Astrocyte of the spinal cord (primary cell): ENCODE data around the gene F8.

Experiments used
- DNase-seq: peaks from one replicate; pipeline ENCODE4 v3.0.0; 2011; ENCODE audit warnings: low read depth, low spot score
- H3K4me3 ChIP-seq: 2 replicates; pipeline ENCODE4 v1.5.1; 2011; ENCODE audit warnings: low read depth, mild to moderate bottlenecking, low read length, moderate library complexity
- in situ Hi-C: cut with HindIII; loops from 2 replicates; pipeline ENCODE4 v1.10.0; 2017; ENCODE audit warnings: low sequenced_read_pairs
- TF ChIP-seq, protein P1 (sequence below): IDR thresholded peaks from 2 replicates; pipeline ENCODE4 v1.5.1; 2012; ENCODE audit warnings: low read depth, mild to moderate bottlenecking, low read length, inconsistent platforms

The F8 gene

DNA sequence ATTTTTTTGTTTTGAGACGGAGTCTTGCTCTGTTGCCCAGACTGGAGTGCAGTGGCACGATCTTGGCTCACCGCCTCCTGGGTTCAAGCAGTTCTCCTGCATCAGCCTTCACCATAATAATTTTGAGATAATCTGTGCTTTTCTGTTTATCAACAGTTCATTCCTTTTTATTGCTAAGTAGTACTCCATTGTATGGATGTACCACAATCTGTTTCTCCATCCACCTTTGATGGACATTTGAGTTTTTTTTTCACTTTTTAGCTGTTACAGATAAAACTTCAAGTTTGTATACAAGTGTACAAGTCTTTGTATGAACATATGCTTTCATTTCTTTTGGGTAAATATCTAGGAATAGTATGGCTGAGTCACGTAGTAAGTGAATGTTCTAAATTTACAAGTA, 13.2 kb upstream of the F8 start:
- in situ Hi-C loops, result no loop called here
- H3K4me3 ChIP-seq, result no peak overlapping the region
- no peak for DNase-seq
- TF ChIP-seq, protein P1, sequence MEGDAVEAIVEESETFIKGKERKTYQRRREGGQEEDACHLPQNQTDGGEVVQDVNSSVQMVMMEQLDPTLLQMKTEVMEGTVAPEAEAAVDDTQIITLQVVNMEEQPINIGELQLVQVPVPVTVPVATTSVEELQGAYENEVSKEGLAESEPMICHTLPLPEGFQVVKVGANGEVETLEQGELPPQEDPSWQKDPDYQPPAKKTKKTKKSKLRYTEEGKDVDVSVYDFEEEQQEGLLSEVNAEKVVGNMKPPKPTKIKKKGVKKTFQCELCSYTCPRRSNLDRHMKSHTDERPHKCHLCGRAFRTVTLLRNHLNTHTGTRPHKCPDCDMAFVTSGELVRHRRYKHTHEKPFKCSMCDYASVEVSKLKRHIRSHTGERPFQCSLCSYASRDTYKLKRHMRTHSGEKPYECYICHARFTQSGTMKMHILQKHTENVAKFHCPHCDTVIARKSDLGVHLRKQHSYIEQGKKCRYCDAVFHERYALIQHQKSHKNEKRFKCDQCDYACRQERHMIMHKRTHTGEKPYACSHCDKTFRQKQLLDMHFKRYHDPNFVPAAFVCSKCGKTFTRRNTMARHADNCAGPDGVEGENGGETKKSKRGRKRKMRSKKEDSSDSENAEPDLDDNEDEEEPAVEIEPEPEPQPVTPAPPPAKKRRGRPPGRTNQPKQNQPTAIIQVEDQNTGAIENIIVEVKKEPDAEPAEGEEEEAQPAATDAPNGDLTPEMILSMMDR, result no peak

DNA sequence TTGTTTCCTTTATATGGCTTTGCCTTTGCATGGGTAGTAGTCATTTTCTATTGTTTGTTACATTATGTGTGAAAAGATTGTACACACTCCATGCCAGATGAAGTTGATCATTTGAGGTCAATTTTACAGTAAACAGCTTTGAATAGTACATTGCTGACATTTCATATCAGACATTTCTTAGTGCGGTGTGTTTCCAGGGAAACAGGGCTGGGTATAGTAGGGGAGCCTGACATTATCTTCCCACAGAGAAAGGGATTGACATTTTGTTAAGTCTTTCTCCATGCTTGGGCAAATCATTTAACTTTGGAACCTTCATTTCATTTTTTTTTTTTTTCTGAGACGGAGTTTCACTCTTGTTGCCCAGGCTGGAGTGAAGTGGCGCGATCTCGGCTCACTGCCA, 9.1 kb upstream of the F8 start:
- TF ChIP-seq, protein P1, result no peak
- in situ Hi-C loops, result no loop called here
- DNase-seq, result no peak
- no peak overlapping the region for H3K4me3 ChIP-seq

DNA sequence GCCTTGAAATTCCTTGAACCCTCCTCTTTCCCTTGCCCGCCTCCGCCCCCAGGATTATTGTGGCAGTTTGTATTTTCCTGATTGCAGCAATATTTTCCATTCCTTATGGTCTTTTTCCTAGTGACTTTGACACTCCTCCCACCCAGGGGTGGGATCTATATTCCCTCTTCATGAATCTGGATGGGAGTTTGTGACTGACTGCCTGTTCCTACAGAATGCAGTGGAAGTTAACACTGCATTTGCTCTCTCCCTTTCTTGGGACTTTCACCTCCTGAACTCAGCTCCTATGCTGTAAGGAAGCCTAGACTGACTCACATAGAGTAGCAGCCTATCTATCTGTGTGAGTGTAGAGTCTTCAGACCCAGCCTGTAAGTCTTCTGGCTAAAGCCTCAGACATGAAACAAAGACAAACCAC, 6.4 kb upstream of the F8 start:
- DNase-seq, result peak; percentile 25
- in situ Hi-C loops, result no loop called here
- H3K4me3 ChIP-seq, result no peak overlapping the region

DNA sequence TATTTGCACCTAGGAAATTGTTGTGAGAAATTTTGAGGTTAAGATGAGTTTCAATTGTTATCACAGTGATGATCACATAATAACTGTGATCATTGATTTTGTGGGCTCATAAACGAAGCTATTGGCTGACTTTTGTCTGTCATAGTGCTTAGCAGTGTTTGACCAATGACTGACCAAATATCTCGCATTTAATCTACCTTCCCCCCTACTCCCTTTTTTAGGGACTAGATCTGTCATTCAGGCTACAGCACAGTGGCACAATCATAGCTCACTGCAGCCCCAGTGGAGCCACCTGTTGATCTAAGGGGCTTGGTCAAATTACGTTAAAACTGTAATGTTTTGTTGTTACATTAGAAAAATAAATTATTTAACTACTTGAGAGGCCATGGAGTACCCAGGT, 5.6 kb upstream of the F8 start:
- DNase-seq, result no peak
- in situ Hi-C loops, result no loop called here
- TF ChIP-seq, protein P1, result no peak
- H3K4me3 ChIP-seq, result peak overlapping the region; percentile 75

More for the DNA sequence above, 6.4 kb upstream of the F8 start:
- TF ChIP-seq, protein P1, result no peak

DNA sequence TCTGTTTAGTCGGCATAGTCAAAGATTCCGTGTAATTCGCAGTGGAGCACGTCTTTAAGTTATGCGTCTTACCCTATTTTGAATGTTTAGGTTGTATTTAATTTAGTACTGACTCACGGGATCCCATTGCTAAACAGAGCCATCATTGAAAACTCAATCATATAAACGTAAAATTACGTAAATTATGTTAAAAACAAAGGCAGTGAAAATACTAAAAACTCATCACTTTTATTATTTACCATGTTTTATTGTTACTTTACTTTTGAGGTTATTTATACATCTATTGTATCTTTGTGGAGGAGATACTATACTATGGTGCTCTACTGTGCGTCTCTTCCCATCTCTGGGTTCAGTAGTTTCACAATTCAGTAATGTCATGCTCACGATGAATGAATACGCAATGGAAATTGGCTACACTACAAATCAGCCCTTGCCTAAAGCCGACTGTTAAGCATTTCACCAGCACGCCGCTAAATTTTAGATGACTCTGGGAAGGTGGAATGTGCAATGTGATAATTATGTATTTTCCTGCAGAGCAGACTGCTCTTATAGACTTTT, 5.1 kb upstream of the F8 start:
- TF ChIP-seq, protein P1, result no peak
- H3K4me3 ChIP-seq, result peak overlapping the region; percentile 75
- in situ Hi-C loops, result no loop called here
- DNase-seq, result peak; percentile 67

DNA sequence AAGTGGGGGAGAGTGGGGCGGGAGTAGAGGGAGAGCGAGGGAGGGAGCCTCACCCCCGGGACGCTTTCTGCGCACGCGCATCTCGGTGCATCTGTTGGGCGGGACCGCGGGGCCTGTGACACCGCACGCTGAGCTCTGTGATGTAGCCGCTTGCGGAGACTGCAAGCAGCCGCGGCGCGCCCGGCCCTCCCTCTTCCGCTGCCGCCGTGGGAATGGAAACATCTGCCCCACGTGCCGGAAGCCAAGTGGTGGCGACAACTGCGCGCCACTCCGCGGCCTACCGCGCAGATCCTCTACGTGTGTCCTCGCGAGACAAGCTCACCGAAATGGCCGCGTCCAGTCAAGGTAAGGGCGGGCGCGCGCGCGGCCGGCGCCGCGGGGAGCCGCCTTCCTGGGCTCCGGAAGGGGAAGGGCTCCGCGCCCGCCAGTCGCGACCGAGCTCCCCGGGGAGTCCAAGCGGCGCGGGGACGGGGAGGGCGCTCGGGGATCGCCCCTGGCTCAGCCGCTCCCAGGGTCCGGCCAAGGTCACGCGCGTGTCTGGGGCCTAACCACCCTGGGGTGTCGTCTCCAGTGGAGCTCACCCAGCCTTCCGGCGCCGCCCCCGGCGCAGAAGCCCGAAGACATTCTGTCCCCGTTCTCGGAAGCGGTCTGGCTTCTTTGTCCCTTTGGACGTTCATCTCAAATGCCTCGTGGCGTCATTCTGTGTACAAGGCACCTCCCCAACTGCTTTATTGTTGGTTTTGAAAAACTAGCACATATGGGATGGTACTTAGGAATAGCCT, 4.4 kb upstream of the F8 start, which contains the start of gene FUNDC2:
FUNDC2 (plus strand) TSS at position 118 of the 782 bp plus-strand sequence; CDS start at position 213, 95 bp downstream.
- peak within 1 kb of the TSS; percentile 75 for H3K4me3 ChIP-seq
- in situ Hi-C loops, result no loop called here
- peak; percentile 95 for DNase-seq
- TF ChIP-seq, protein P1, result no peak
